ENCODE measurements around the gene KCNN1.
"Not testable (repeated sequence)": the region's sequence is repeated elsewhere in the genome, so short reads cannot be mapped to it uniquely, and the experiment has no call there.

The KCNN1 gene

GRCh38 chr19:18001777-18002345 lies 35.0 kb downstream of the KCNN1 start:
- DNase-seq: no peak

GRCh38 chr19:18002347-18002850 lies 35.5 kb downstream of the KCNN1 start:
- no peak for DNase-seq

- DNase-seq: not testable (repeated sequence)
These were observed 38.8 kb downstream of the KCNN1 start for GRCh38 chr19:18005750-18006149.

- peak; percentile 60 for DNase-seq
These were observed 40.4 kb downstream of the KCNN1 start for GRCh38 chr19:18007044-18007916.

- peak; percentile 93 for DNase-seq
These were observed 41.2 kb downstream of the KCNN1 start, which contains the start of gene ARRDC2 for GRCh38 chr19:18007917-18008673. Gene ARRDC2, plus strand, starts transcription at chr19:18008170. Its CDS starts 141 bp downstream, at chr19:18008311.

GRCh38 chr19:18008814-18009213 lies 41.9 kb downstream of the KCNN1 start:
- no peak for DNase-seq

- no peak for DNase-seq
These were observed 42.6 kb downstream of the KCNN1 start for GRCh38 chr19:18009412-18010066.

GRCh38 chr19:18010149-18010548 lies 43.2 kb downstream of the KCNN1 start:
- DNase-seq: no peak

GRCh38 chr19:18013210-18014111 lies 46.6 kb downstream of the KCNN1 start:
- DNase-seq: no peak

GRCh38 chr19:18014197-18014596 lies 47.3 kb downstream of the KCNN1 start:
- DNase-seq: no peak

GRCh38 chr19:18016209-18016910 lies 49.5 kb downstream of the KCNN1 start:
- no peak for DNase-seq

GRCh38 chr19:18017275-18018083 lies 50.6 kb downstream of the KCNN1 start:
- no peak for DNase-seq

- peak; percentile 23 for DNase-seq
These were observed 53.5 kb downstream of the KCNN1 start for GRCh38 chr19:18020212-18021085.

GRCh38 chr19:18021121-18021755 lies 54.3 kb downstream of the KCNN1 start:
- peak; percentile 84 for DNase-seq

GRCh38 chr19:18023622-18024251 lies 56.8 kb downstream of the KCNN1 start:
- peak; percentile 68 for DNase-seq

GRCh38 chr19:18027151-18027550 lies 60.2 kb downstream of the KCNN1 start:
- DNase-seq: no peak

GRCh38 chr19:18029617-18030338 lies 62.9 kb downstream of the KCNN1 start:
- no peak for DNase-seq
